NT2/D1 (cell line): Measurements from ENCODE around the gene TMSB10.
A peak's percentile ranks its signal among the peaks of the same experiment; 100 is the strongest.

Experiments
- DNase-seq: peaks from one replicate; pipeline ENCODE4 v3.0.0-alpha.2; 2011; ENCODE audit warnings: low read depth, low spot score
- H3K27me3 ChIP-seq: 2 replicates; pipeline ENCODE4 v1.6.0; 2011; ENCODE audit warnings: mild to moderate bottlenecking; ENCODE audit not compliant: insufficient read length, insufficient read depth
- H3K36me3 ChIP-seq: 2 replicates; pipeline ENCODE4 v1.6.1; 2011; ENCODE audit warnings: mild to moderate bottlenecking, low read length, mixed read lengths; ENCODE audit not compliant: insufficient read depth, insufficient read length
- H3K4me1 ChIP-seq: 2 replicates; pipeline ENCODE4 v1.5.1; 2011; ENCODE audit not compliant: insufficient read depth, insufficient read length
- H3K4me3 ChIP-seq: 2 replicates; pipeline ENCODE4 v1.5.1; 2011; ENCODE audit warnings: low read depth; ENCODE audit not compliant: insufficient read length
- H3K9ac ChIP-seq: 2 replicates; pipeline ENCODE4 v1.6.0; 2011; ENCODE audit warnings: low read depth; ENCODE audit not compliant: insufficient read length
- H3K9me3 ChIP-seq: 2 replicates; pipeline ENCODE4 v1.5.1; 2011; ENCODE audit warnings: mild to moderate bottlenecking, low read length; ENCODE audit not compliant: insufficient read depth
- SUZ12 ChIP-seq: IDR thresholded peaks from 2 replicates; pipeline ENCODE4 v1.6.1; 2011; ENCODE audit not compliant: insufficient read length, insufficient read depth; ENCODE audit errors: extremely low read depth
- YY1 ChIP-seq: IDR thresholded peaks from 2 replicates; pipeline ENCODE4 v1.6.1; 2011; ENCODE audit not compliant: insufficient read length, insufficient read depth
- ZNF274 ChIP-seq: IDR thresholded peaks from 2 replicates; pipeline ENCODE4 v1.6.1; 2011; ENCODE audit warnings: mild to moderate bottlenecking, low read depth, low read length

Gene TMSB10

DNA sequence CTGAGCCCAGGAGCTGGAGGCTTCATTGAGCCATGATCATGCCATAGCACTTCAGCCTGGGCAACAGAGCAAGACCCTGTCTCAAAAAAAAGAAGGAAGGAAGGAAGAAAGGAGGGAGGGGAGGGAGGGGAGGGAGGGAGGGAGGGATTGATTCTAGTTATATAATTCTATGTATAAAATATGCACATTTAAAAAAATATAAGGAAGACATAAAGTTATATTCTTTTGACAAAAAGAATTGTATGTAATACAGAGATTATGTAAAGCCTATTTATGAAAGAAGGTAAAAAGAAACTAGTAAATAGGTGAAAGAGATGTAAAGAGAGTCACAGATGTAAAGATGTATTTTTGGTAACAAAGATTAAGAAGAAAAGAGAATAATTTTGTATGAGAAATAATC, 17.6 kb downstream of the TMSB10 start:
- peaks cover 4% of the 10 kb centered on the region for H3K4me1 ChIP-seq
- H3K36me3 ChIP-seq = no peaks in the 10 kb centered on the region
- H3K9me3 ChIP-seq = no peaks in the 10 kb centered on the region
- no peaks in the 10 kb centered on the region for H3K27me3 ChIP-seq
- H3K9ac ChIP-seq = no peak overlapping the region
- DNase-seq = no peak
- no peak overlapping the region for H3K4me3 ChIP-seq
- TF ChIP-seq SUZ12 (no peak), YY1 (no peak), ZNF274 (no peak)

DNA sequence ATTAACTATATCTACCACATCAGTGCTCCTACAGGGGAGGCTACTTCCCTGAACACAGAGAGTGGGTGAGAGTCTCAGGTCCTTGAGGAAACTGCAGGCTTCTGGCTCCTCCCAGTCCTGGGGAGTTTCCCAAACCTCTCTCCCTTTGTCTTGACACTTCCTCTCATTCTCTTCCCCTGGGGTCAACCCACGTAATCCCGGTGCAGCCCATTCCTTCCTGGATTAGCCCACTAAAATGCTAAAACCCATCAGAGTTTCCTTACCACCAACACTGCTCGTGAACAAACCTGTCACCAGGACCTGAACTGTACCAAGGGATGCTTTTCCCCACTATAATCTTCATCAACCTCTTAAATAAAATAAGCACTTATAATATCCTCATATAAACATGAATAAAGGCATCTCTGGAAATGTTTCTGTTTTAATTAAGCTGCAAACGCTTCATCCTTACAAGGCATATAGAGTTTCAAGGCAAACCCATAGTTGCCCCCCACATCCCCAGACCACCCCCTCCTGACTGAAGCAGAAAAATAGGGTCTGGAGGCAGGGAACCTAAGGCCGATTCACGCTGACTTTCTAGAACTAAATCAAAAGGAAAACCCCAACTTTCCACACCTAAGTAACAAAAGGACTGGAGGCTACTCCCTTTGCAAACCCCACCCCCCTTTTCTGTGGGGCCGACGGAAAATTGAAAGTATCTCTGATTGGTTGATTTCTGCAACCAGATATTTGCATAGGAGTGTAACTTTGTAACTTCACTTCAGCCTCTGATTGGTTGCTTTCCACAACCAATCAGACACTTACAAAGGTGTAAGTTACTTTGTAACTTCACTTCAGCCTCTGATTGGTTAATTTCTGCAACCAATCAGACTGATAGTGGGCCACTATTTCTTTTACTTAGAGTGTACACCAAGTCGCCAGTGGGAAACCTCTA, 19.0 kb downstream of the TMSB10 start:
- no peak for TF ChIP-seq SUZ12
- TF ChIP-seq ZNF274 = no peak
- TF ChIP-seq YY1 = no peak
- peaks cover 4% of the 10 kb centered on the region for H3K4me1 ChIP-seq
- no peak overlapping the region for H3K4me3 ChIP-seq
- no peak for DNase-seq
- no peaks in the 10 kb centered on the region for H3K27me3 ChIP-seq
- no peaks in the 10 kb centered on the region for H3K36me3 ChIP-seq
- no peak overlapping the region for H3K9ac ChIP-seq
- H3K9me3 ChIP-seq = no peaks in the 10 kb centered on the region

DNA sequence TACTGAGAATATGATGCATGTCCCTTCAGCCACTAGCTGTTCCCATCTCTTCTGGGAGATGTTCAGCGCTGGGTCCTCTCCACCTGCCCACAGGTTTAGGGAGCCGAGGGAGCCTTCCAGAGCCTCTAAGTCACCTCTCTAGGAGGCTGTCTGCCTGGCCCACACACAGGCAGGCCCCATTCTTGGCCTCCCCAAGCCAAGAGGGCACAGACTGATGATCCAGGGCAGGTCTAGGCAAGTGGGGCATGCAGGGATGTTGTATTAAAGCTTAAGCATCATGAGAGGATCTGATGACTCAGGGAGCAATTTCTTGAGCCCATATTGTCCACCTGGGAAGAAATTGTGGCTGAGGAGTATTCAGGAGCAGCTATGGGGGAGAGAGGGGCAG, 19.9 kb downstream of the TMSB10 start:
- H3K4me1 ChIP-seq = peaks cover 4% of the 10 kb centered on the region
- H3K9ac ChIP-seq = no peak overlapping the region
- H3K4me3 ChIP-seq = no peak overlapping the region
- no peaks in the 10 kb centered on the region for H3K9me3 ChIP-seq
- DNase-seq = no peak
- no peaks in the 10 kb centered on the region for H3K36me3 ChIP-seq
- TF ChIP-seq YY1 = no peak
- TF ChIP-seq ZNF274 = no peak
- TF ChIP-seq SUZ12 = no peak
- H3K27me3 ChIP-seq = no peaks in the 10 kb centered on the region

GRCh38 chr2:84925724-84926376, 20.4 kb downstream of the TMSB10 start:
- no peaks in the 10 kb centered on the region for H3K36me3 ChIP-seq
- H3K4me3 ChIP-seq = peak overlapping the region; percentile 26
- no peaks in the 10 kb centered on the region for H3K9me3 ChIP-seq
- TF ChIP-seq YY1 (no peak), ZNF274 (no peak), SUZ12 (no peak)
- H3K9ac ChIP-seq = peak overlapping the region; percentile 50
- DNase-seq = peak; percentile 94
- H3K27me3 ChIP-seq = no peaks in the 10 kb centered on the region
- peaks cover 4% of the 10 kb centered on the region for H3K4me1 ChIP-seq

- DNase-seq = no peak
- H3K4me3 ChIP-seq = no peak overlapping the region
- H3K4me1 ChIP-seq = peaks cover 4% of the 10 kb centered on the region
- TF ChIP-seq YY1 = no peak
- TF ChIP-seq SUZ12 = no peak
- no peak for TF ChIP-seq ZNF274
- no peaks in the 10 kb centered on the region for H3K9me3 ChIP-seq
- no peaks in the 10 kb centered on the region for H3K36me3 ChIP-seq
- H3K9ac ChIP-seq = no peak overlapping the region
- H3K27me3 ChIP-seq = no peaks in the 10 kb centered on the region
Observed at GRCh38 chr2:84927275-84927627, 21.8 kb downstream of the TMSB10 start.

GRCh38 chr2:84931384-84931821, 25.9 kb downstream of the TMSB10 start:
- no peak for DNase-seq
- Histone ChIP-seq H3K4me3 (no peak overlapping the region), H3K4me1 (no peaks in the 10 kb centered on the region), H3K36me3 (no peaks in the 10 kb centered on the region), H3K9me3 (no peaks in the 10 kb centered on the region), H3K27me3 (no peaks in the 10 kb centered on the region), H3K9ac (no peak overlapping the region)
- TF ChIP-seq SUZ12 (no peak), YY1 (no peak), ZNF274 (no peak)

DNA sequence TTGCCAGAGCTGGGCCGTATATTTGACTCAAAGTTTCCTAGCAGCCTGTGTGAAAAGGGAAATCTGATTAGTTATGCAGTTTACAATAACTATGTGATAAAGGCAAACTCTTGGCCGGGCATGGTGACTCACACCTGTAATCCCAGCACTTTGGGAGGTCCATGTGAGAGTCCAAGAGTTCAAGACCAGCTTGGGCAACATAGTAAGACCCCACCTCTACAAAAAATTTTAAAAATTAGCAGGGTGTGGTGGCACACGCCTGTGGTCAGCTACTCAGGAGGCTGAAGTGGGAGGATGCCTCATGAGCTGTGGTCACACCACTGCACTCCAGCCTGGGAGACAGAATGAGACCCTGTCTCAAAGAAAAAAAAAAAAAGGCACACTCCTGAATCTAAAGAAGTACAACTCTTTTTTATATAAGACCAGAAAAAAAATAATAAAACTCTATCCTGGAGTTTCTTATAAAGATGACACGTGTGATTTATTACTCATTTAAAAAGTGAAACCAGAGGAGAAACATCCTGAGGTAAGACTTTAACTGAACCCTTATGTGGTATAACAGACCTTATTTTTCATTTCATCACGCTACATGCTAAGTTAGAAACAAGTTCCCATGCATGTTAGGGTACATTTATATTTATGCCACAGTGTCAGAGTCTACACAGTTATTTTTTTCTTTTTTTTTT, 32.9 kb downstream of the TMSB10 start:
- H3K4me1 ChIP-seq = no peaks in the 10 kb centered on the region
- H3K9me3 ChIP-seq = no peaks in the 10 kb centered on the region
- H3K27me3 ChIP-seq = no peaks in the 10 kb centered on the region
- H3K4me3 ChIP-seq = no peak overlapping the region
- H3K9ac ChIP-seq = no peak overlapping the region
- no peaks in the 10 kb centered on the region for H3K36me3 ChIP-seq
- TF ChIP-seq YY1 (no peak), ZNF274 (no peak), SUZ12 (no peak)
- DNase-seq = no peak
